K562 (cell line): ENCODE measurements around the gene KCNC4. TPM values are rescaled to one million over a fixed set of nuclear protein-coding genes. Genes with fewer than 3 reads are reported as not detected.

Source experiments
- ATAC-seq: fragments of 200-7000 bp; cut with Tn5 transposase; 3 replicates; pipeline ENCODE4 v1.9.1; 2020; ENCODE audit warnings: moderate library complexity
- BruUV-seq: library from RNA; stranded (reverse); fragments of 400-500 nt; replicated peaks from 2 replicates; lab custom pipeline; 2021; lab: Mats Ljungman, UMichigan
- CTCF ChIA-PET: fragments of 300-600 bp; formaldehyde crosslinking; extraction: SDS; loops from one replicate; lab custom pipeline; 2021; ENCODE audit warnings: low intra/inter-chr PET ratio; lab: Yijun Ruan, JAX
- POLR2A ChIA-PET: fragments of 300-600, 350-650 bp; sonication (Branson Sonifier 250); formaldehyde crosslinking; extraction: SDS; loops from one replicate; lab custom pipeline; 2021; ENCODE audit warnings: antibody characterized with exemption, inconsistent platforms; lab: Yijun Ruan, JAX
- DNase-seq, 4 experiments: peaks; one replicate each; pipeline versions ENCODE4 v3.0.0 to v3.0.0-alpha.2; 2011 to 2018; ENCODE audit warnings: low spot score in 3 of 4, mixed read lengths in 3 of 4; ENCODE audit errors: extremely low read depth in 1 of 4
- FAIRE-seq: peaks from 2 replicates; lab custom pipeline; 2011; peaks lifted over from hg19 to GRCh38; lab: Jason Lieb, UNC
- H2AFZ ChIP-seq: 2 replicates; pipeline ENCODE4 v1.6.0; 2011; ENCODE audit warnings: low read depth, low read length, control low read depth, inconsistent platforms
- H3K27ac ChIP-seq: fragments of 200-600 bp; 3 replicates; pipeline ENCODE4 v1.8.0; 2011; ENCODE audit warnings: low read depth, mild to moderate bottlenecking, control low read depth, inconsistent platforms, low read length, moderate library complexity, mixed read lengths; ENCODE audit errors: extremely low read depth
- H3K27me3 ChIP-seq, 2 experiments: fragments of 300-600 bp in 1 of 2; 2 replicates in 1 of 2; 3 replicates in 1 of 2; pipeline versions ENCODE4 v1.6.0 to v1.8.0; 2011; ENCODE audit warnings: inconsistent platforms in 2 of 2, low read length in 2 of 2, mild to moderate bottlenecking in 1 of 2, mixed read lengths in 1 of 2, moderate library complexity in 1 of 2; ENCODE audit not compliant: control insufficient read depth in 2 of 2, insufficient read depth in 2 of 2
- H3K36me3 ChIP-seq: fragments of 300-600 bp; 3 replicates; pipeline ENCODE4 v1.8.0; 2011; ENCODE audit warnings: mild to moderate bottlenecking, low read length, inconsistent platforms; ENCODE audit not compliant: control insufficient read depth, insufficient read depth
- H3K4me1 ChIP-seq, 2 experiments: fragments of 200-600 bp in 1 of 2; replicated peaks in 1 of 2; 2 replicates in 1 of 2; 3 replicates in 1 of 2; pipeline versions ENCODE4 v1.5.1 to v1.8.0; 2011; ENCODE audit warnings: inconsistent platforms in 2 of 2, low read length in 2 of 2, mild to moderate bottlenecking in 1 of 2, mixed read lengths in 1 of 2, moderate library complexity in 1 of 2; ENCODE audit not compliant: control insufficient read depth in 2 of 2, insufficient read depth in 2 of 2
- H3K4me2 ChIP-seq: 2 replicates; pipeline ENCODE4 v1.6.1; 2011; ENCODE audit warnings: low read length, control low read depth, inconsistent platforms, mixed read lengths; ENCODE audit not compliant: insufficient read depth
- H3K4me3 ChIP-seq: fragments of 200-600 bp; sonication (generic), shearing (Covaris generic); 2 replicates; pipeline ENCODE4 v1.5.1; 2016; ENCODE audit warnings: control low read depth, inconsistent platforms
- H3K79me2 ChIP-seq: fragments of 200-600 bp; 3 replicates; pipeline ENCODE4 v1.8.0; 2011; ENCODE audit warnings: low read length, inconsistent platforms; ENCODE audit not compliant: control insufficient read depth, insufficient read depth
- H3K9ac ChIP-seq, 2 experiments: 2 replicates each; pipeline versions ENCODE4 v1.6.0 to v1.6.1; 2011; ENCODE audit warnings: low read depth in 2 of 2, low read length in 2 of 2, control low read depth in 1 of 2, inconsistent platforms in 1 of 2, mild to moderate bottlenecking in 1 of 2, mixed read lengths in 1 of 2; ENCODE audit not compliant: insufficient read depth in 1 of 2
- H3K9me1 ChIP-seq: one replicate; pipeline ENCODE4 v1.6.0; 2011; ENCODE audit warnings: inconsistent platforms, mild to moderate bottlenecking, low read length, moderate library complexity; ENCODE audit not compliant: control insufficient read depth, insufficient read depth
- H3K9me3 ChIP-seq: replicated peaks from 2 replicates; pipeline ENCODE4 v1.5.1; 2011; ENCODE audit warnings: low read depth, low read length, inconsistent platforms; ENCODE audit not compliant: control insufficient read depth, insufficient read depth
- H4K20me1 ChIP-seq: replicated peaks from 2 replicates; pipeline ENCODE4 v1.6.1; 2011; ENCODE audit warnings: low read length, inconsistent platforms, mixed read lengths; ENCODE audit not compliant: control insufficient read depth, insufficient read depth
- BHLHE40 ChIP-seq: IDR thresholded peaks from 2 replicates; pipeline ENCODE4 v1.6.1; 2011; ENCODE audit warnings: low read length, improper control_type of control experiment
- CEBPB ChIP-seq: fragments of 450-650 bp; IDR thresholded peaks from 2 replicates; pipeline ENCODE4 v1.6.1; 2016; ENCODE audit warnings: missing genetic modification characterization, missing compliant biosample characterization
- ELF1 ChIP-seq: fragments of 200-800 bp; sonication (Bioruptor generic); IDR thresholded peaks from 2 replicates; pipeline ENCODE4 v1.6.1; 2016; ENCODE audit warnings: missing genetic modification characterization, missing compliant biosample characterization
- FOXJ3 ChIP-seq: sonication (generic); formaldehyde crosslinking; IDR thresholded peaks from 2 replicates; pipeline ENCODE4 v1.4.0; 2020; ENCODE audit warnings: mild to moderate bottlenecking, missing genetic modification reagents
- NR3C1 ChIP-seq: sonication (generic); formaldehyde crosslinking; IDR thresholded peaks from 2 replicates; pipeline ENCODE4 v1.8.1; 2022; ENCODE audit warnings: missing genetic modification reagents
- ZFP30 ChIP-seq: fragments of 250-450 bp; sonication (Bioruptor Pico); IDR thresholded peaks from 2 replicates; pipeline ENCODE4 v1.8.0; 2022; ENCODE audit warnings: moderate library complexity, mild to moderate bottlenecking, inconsistent platforms, borderline replicate concordance
- ZNF23 ChIP-seq: fragments of 250-450 bp; sonication (Bioruptor Pico); IDR thresholded peaks from 2 replicates; pipeline ENCODE4 v1.4.0; 2020; ENCODE audit warnings: mild to moderate bottlenecking
- WGBS: fragments of 100-300 bp; shearing (Covaris generic); methylation state at CpG from one replicate; pipeline ENCODE4 v1.1.6; 2016; ENCODE audit warnings: low coverage, mixed read lengths; ENCODE audit not compliant: insufficient coverage; ENCODE audit errors: missing lambda C conversion rate; 5-methylcytosine and 5-hydroxymethylcytosine counted together
- in situ Hi-C: fragments of 300-500 bp; cut with MboI; formaldehyde crosslinking; loops from 4 replicates; pipeline ENCODE4 v1.15.0; 2018; ENCODE audit warnings: inconsistent platforms, mixed read lengths
- intact Hi-C: fragments of 100-400 bp; cut with micrococcal nuclease; formaldehyde crosslinking; loops from 2 replicates; pipeline ENCODE4 v1.14.2; 2022
- polyA plus RNA-seq, 8 experiments: library from polyadenylated mRNA; depleted of rRNA in 4 of 8; stranded (reverse) in 5 of 8; unstranded in 3 of 8; fragments of >200 nt; fragmentation: Nextera tagmentation in 2 of 8; fragmentation: Illumina TruSeq in 1 of 8; extraction: Ambion mirVana in 2 of 8; extraction: Trizol in 1 of 8; gene quantifications; 2 replicates each; pipeline versions ENCODE4 v1.2.1 to v1.2.3, GENCODE V29; 2011 to 2014; ENCODE audit warnings: inconsistent platforms in 1 of 8, missing spikeins in 1 of 8
- total RNA-seq, 7 experiments: library from RNA; depleted of rRNA in 6 of 7; stranded (reverse); fragments of >200 nt in 6 of 7; fragmentation: Illumina TruSeq in 2 of 7; extraction: Trizol in 2 of 7; gene quantifications; 2 replicates each; pipeline versions ENCODE4 v1.2.1 to v1.2.3, GENCODE V29; 2011 to 2021; ENCODE audit warnings: low replicate concordance in 1 of 7

Gene KCNC4
- total and polyA plus RNA-seq, 9 of the 15 experiments (the other 6 are each of a cell fraction or from before 2014, with no cell fraction given), result 0.07 to 1.8 (median 0.73) TPM

DNA sequence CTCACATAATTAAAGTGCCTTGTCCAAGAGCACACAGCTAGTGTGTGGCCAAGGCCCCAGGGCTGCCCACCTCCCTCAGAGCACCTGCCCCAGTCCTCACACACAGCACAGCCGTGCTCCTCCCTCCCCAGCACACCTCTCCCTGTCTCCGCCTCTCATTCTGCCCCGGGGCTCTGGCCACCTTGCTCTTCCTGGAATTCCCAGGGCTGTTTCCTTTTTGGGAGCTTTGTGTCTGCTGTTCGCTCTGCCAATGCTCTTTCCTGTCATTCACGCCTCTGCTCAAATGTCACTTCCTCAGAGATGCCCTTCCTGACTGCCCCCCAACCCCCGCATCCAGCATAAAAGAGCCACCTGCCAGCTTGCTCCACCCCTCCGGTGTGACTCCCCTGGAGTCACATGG lies 46.5 kb upstream of the KCNC4 start:
- DNase-seq (no peak), FAIRE-seq (no peak), ATAC-seq (no peak)
- Histone ChIP-seq H2AFZ (no peak overlapping the region), H3K79me2 (no peaks in the 10 kb centered on the region), H4K20me1 (peaks cover 9% of the 10 kb centered on the region; the same call in 1 of the 2 replicates), H3K27me3 (peaks cover 25 to 84% of the 10 kb centered on the region in 2 experiments; a peak in 4 of 5 replicates), H3K4me3 (no peak overlapping the region), H3K27ac (no peak overlapping the region), H3K4me2 (no peak overlapping the region), H3K4me1 (no peaks in the 10 kb centered on the region), H3K9me3 (no peaks in the 10 kb centered on the region), H3K9me1 (no peaks in the 10 kb centered on the region), H3K9ac (no peak overlapping the region), H3K36me3 (no peaks in the 10 kb centered on the region)
- in situ Hi-C loops (no loop called here), intact Hi-C loops (no loop called here)
- BruUV-seq, result no TSS peak
- 0 out of 2 replicates have a peak, but pooled peaks have one; percentile 4 for TF ChIP-seq NR3C1 (CRISPR knock-in tag)
- TF ChIP-seq FOXJ3 (CRISPR knock-in tag), result no peak
- POLR2A ChIA-PET, result interaction anchor here (1.0 kb wide), 1 partner anchor 11 kb away, joined by 3 read pairs; no protein-coding TSS in a partner anchor
- CTCF ChIA-PET, result no interaction called here
- 0% methylated on average over 7 of the region's 7 CpGs for WGBS

DNA sequence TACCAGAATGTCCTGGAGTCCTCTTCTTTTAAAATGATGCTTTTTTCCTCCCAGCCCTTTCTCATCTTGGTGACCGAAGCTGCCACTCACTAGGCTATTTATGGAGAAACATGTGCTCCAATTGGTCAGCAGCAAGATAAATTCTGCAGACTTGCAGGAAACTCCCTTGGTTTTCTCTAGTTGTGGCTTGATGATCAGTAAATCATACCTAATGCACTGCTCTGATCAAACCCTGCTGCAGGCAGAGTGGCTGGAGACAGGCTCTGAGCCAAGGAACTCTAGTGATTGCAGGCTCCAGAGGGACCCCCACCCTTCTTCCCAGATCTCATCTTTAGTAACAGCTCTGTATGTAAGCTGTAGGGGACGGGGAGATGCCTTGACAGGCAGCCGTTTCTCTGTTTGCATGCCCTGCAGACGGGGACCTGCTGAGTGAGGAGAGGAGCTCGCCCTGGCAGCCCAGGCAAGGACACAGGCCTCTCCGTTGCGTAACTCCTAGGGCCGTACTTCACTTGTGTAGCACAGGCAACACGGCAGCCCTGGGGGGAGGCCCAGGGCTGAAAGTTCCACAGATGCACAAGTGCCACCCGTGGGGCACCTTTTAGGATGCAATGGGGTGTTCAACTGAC lies 45.3 kb upstream of the KCNC4 start:
- intact Hi-C loops, result no loop called here
- H3K9ac ChIP-seq, result no peak overlapping the region
- no TSS peak for BruUV-seq
- no peak for ATAC-seq
- 3% methylated on average over 8 of the region's 10 CpGs for WGBS
- no peak for FAIRE-seq
- TF ChIP-seq CEBPB (tag), result 0 out of 2 replicates have a peak, but pooled peaks have one; percentile 17
- TF ChIP-seq ZFP30 (CRISPR knock-in tag), result no peak
- no peak for TF ChIP-seq ELF1 (tag)
- no peak for TF ChIP-seq BHLHE40
- no peak for TF ChIP-seq ZNF23 (CRISPR knock-in tag)
- TF ChIP-seq, all 486 proteins: peak for 1
- CTCF ChIA-PET, result no interaction called here
- in situ Hi-C loops, result no loop called here
- Histone ChIP-seq H3K27me3 (peaks cover 30 to 84% of the 10 kb centered on the region in 2 experiments), H3K79me2 (no peaks in the 10 kb centered on the region), H3K36me3 (no peaks in the 10 kb centered on the region), H3K27ac (no peak overlapping the region), H2AFZ (no peak overlapping the region), H3K9me3 (no peaks in the 10 kb centered on the region), H3K4me3 (no peak overlapping the region), H3K4me1 (no peaks in the 10 kb centered on the region), H4K20me1 (peaks cover 9% of the 10 kb centered on the region; the same call in 1 of the 2 replicates), H3K9me1 (no peaks in the 10 kb centered on the region), H3K4me2 (no peak overlapping the region)
- POLR2A ChIA-PET, result interaction anchor here (0.7 kb wide), 2 partner anchors 8 to 9 kb away, joined by 3 to 4 read pairs; no protein-coding TSS in a partner anchor
- DNase-seq, result no peak
